CD4-positive, alpha-beta memory T cell (primary cell): ENCODE measurements around the gene LHX2. TPM values are rescaled to one million over a fixed set of nuclear protein-coding genes. Genes with fewer than 3 reads are reported as not detected.
"Not testable (repeated sequence)": the region's sequence is repeated elsewhere in the genome, so short reads cannot be mapped to it uniquely, and the experiment has no call there.

Experiments
- CTCF ChIA-PET: fragments of 350-600 bp; sonication (Branson Sonifier 250); formaldehyde crosslinking; loops from one replicate; lab custom pipeline; 2021; ENCODE audit warnings: inconsistent platforms; ENCODE audit not compliant: partially characterized antibody; lab: Charles Lee
- POLR2A ChIA-PET: fragments of 350-600 bp; sonication (Branson Sonifier 250); formaldehyde crosslinking; loops from one replicate; lab custom pipeline; 2021; ENCODE audit not compliant: partially characterized antibody; lab: Charles Lee
- DNase-seq, 5 donors: peaks; one replicate each; pipeline versions ENCODE4 v3.0.0 to v3.0.0-alpha.2; 2020 to 2022; ENCODE audit warnings: mixed read lengths in 1 of 5
- H3K27ac ChIP-seq: one replicate; pipeline ENCODE4 v1.7.0; 2013; ENCODE audit warnings: low read depth, low read length
- H3K27me3 ChIP-seq: 2 replicates; pipeline ENCODE4 v1.7.0; 2013; ENCODE audit warnings: mild to moderate bottlenecking, low read length, moderate library complexity; ENCODE audit not compliant: insufficient read depth
- H3K36me3 ChIP-seq: 2 replicates; pipeline ENCODE4 v1.7.0; 2013; ENCODE audit warnings: mild to moderate bottlenecking, low read length, moderate library complexity; ENCODE audit not compliant: insufficient read depth
- H3K4me1 ChIP-seq: 2 replicates; pipeline ENCODE4 v1.7.0; 2013; ENCODE audit warnings: mild to moderate bottlenecking, low read length, moderate library complexity; ENCODE audit not compliant: insufficient read depth
- H3K4me3 ChIP-seq, 2 donors: one replicate each; pipeline ENCODE4 v1.7.0; 2013; ENCODE audit warnings: low read length in 2 of 2, mild to moderate bottlenecking in 1 of 2
- H3K9me3 ChIP-seq, 2 donors: one replicate each; pipeline ENCODE4 v1.7.0; 2013; ENCODE audit warnings: low read length in 2 of 2, control low read depth in 1 of 2; ENCODE audit not compliant: control insufficient read depth in 1 of 2
- H3K27ac Mint-ChIP-seq, 7 donors: one replicate each; pipeline ENCODE4 v1.8.0; 2020 to 2021; ENCODE audit warnings: mixed read lengths in 7 of 7, mild to moderate bottlenecking in 6 of 7, inconsistent platforms in 3 of 7, moderate library complexity in 3 of 7
- H3K27me3 Mint-ChIP-seq, 2 donors: one replicate each; pipeline ENCODE4 v1.8.0; 2020 to 2021; ENCODE audit warnings: mixed read lengths in 2 of 2
- H3K36me3 Mint-ChIP-seq, 2 donors: one replicate each; pipeline ENCODE4 v1.8.0; 2020 to 2021; ENCODE audit warnings: mixed read lengths in 2 of 2, inconsistent platforms in 1 of 2, mild to moderate bottlenecking in 1 of 2
- H3K4me1 Mint-ChIP-seq, 4 donors: one replicate each; pipeline ENCODE4 v1.8.0; 2020 to 2021; ENCODE audit warnings: mixed read lengths in 4 of 4, mild to moderate bottlenecking in 1 of 4
- H3K4me3 Mint-ChIP-seq, 8 donors: one replicate each; pipeline ENCODE4 v1.8.0; 2020 to 2021; ENCODE audit warnings: mixed read lengths in 8 of 8, mild to moderate bottlenecking in 7 of 8, moderate library complexity in 6 of 8, inconsistent platforms in 3 of 8
- H3K9me3 Mint-ChIP-seq, 8 donors: one replicate each; pipeline ENCODE4 v1.8.0; 2020 to 2021; ENCODE audit warnings: mixed read lengths in 8 of 8, mild to moderate bottlenecking in 5 of 8, inconsistent platforms in 3 of 8, moderate library complexity in 1 of 8
- intact Hi-C: fragments of 100-400 bp; cut with micrococcal nuclease; formaldehyde crosslinking; loops from one replicate; pipeline ENCODE4 v1.15.1; 2023
- polyA plus RNA-seq, 2 donors: library from polyadenylated mRNA; unstranded; fragments of 300-500 nt; fragmentation: Illumina TruSeq; gene quantifications; one replicate each; pipeline ENCODE4 v1.2.3, GENCODE V29; 2021
- total RNA-seq, 2 experiments: library from RNA; stranded (reverse); gene quantifications; one replicate each; pipeline ENCODE4 v1.2.3, GENCODE V29; 2021

Gene LHX2
- total and polyA plus RNA-seq, 4 experiments from 2014 or later, result not detected

DNA sequence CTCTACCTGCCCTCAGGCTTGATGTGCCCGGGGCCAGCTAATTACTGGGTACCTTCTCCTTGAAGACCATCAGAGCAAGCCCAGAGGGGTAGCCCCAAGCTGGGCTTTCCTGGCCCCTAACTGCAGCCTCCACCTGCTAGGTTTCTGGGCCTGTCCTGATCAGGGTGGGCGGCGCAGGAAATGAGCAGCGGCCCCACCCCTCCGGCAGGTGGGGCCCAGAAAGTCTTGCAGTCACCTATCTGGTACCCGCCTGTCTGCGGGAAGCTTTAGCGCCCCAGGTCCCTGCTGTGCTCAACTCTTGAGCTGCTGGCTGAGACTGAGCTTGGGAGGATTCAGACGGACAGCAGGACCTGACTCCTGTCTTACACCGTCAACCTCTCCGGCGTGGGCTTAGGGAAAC lies 37.1 kb upstream of the LHX2 start:
- Mint-ChIP-seq H3K4me3 (no peak overlapping the region), H3K27ac (no peak overlapping the region), H3K36me3 (no peaks in the 10 kb centered on the region), H3K9me3 (peaks cover 0 to 2% (median 0%) of the 10 kb centered on the region in 8 donors), H3K4me1 (no peaks in the 10 kb centered on the region), H3K27me3 (peaks cover 9 to 16% of the 10 kb centered on the region in 2 donors)
- DNase-seq, result no peak
- Histone ChIP-seq H3K4me3 (no peak overlapping the region), H3K27me3 (no peaks in the 10 kb centered on the region), H3K27ac (no peak overlapping the region), H3K9me3 (no peaks in the 10 kb centered on the region), H3K36me3 (no peaks in the 10 kb centered on the region), H3K4me1 (no peaks in the 10 kb centered on the region)
- intact Hi-C loops, result no loop called here
- ChIA-PET POLR2A (interaction anchor here (0.6 kb wide), 1 partner anchor 335 kb away, joined by 5 read pairs; no protein-coding TSS in a partner anchor), CTCF (interaction anchor here (0.7 kb wide), 1 partner anchor 152 kb away, joined by 3 read pairs; no protein-coding TSS in a partner anchor)

DNA sequence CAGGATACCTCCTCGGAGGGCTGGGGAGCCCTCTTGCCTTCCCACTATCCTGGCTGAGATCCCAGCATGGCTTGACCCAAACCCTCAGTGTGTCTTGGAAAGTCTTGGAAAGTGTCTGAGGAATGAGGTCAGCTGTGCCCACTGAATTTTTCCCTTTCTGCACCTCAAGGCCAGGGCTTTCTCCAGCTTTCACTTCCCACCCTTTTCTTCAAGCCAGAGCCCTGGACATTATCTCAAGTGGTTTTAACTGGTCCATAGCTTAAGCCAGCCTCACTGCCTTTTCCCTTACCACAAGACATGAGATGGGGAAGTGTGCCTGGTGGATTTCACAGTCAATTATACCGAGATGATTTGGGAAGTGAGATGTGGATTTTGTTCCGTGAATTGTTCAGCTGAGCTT lies 35.7 kb upstream of the LHX2 start:
- Mint-ChIP-seq H3K27ac (no peak overlapping the region), H3K4me3 (no peak overlapping the region), H3K4me1 (no peaks in the 10 kb centered on the region), H3K27me3 (peaks cover 13 to 15% of the 10 kb centered on the region in 2 donors), H3K36me3 (no peaks in the 10 kb centered on the region), H3K9me3 (peaks cover 0 to 2% (median 0%) of the 10 kb centered on the region in 8 donors)
- no peaks in the 10 kb centered on the region for H3K36me3 ChIP-seq
- H3K4me3 ChIP-seq, result no peak overlapping the region
- no peaks in the 10 kb centered on the region for H3K27me3 ChIP-seq
- intact Hi-C loops, result no loop called here
- ChIA-PET CTCF (no interaction called here), POLR2A (no interaction called here)
- no peak for DNase-seq
- no peak overlapping the region for H3K27ac ChIP-seq
- H3K4me1 ChIP-seq, result no peaks in the 10 kb centered on the region
- H3K9me3 ChIP-seq, result no peaks in the 10 kb centered on the region

DNA sequence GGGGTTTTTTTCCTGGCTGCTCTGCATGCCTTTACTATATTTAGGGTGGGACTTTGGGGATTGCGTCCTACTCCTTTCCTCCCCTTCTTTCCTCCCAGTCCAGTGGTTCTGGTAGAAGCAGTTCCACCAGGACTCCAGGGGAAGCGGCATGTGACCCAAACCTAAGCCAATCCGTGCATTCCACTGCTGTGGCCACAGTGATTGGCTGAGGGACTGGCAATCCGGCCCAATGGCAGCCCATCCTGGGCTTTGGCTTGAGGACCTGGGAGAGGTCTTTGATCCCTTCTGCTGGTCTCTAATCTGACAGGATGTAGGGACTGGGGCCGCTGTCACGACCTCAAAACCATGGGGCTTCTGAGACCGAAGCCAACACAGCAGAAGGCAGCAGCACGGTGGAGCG lies 35.0 kb upstream of the LHX2 start:
- not testable (repeated sequence) for H3K4me1 Mint-ChIP-seq

DNA sequence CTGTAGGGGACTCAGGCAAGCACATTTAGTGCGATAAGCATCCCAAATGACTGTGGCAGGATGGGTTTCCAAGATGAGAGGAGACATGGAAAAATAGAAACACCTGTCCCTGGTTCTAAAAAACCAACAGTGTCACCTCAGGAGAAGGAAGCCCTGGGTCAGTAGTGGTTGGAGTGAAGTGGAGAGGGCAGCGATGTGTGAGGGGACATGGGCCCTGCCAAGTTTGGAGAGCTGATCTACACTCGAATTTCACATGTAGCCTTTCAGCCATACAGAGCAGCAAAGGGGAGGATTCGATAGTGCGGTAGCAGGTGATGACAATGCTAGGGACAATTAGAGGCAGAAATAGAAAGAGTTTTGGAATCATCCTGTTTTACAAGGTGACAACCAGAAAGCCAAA lies 32.6 kb upstream of the LHX2 start:
- H3K36me3 Mint-ChIP-seq, result no peaks in the 10 kb centered on the region
- H3K4me1 Mint-ChIP-seq, result no peaks in the 10 kb centered on the region
- no peak for DNase-seq
- Histone ChIP-seq H3K9me3 (no peaks in the 10 kb centered on the region), H3K36me3 (no peaks in the 10 kb centered on the region), H3K27ac (no peak overlapping the region), H3K27me3 (no peaks in the 10 kb centered on the region), H3K4me3 (no peak overlapping the region), H3K4me1 (no peaks in the 10 kb centered on the region)
- H3K27me3 Mint-ChIP-seq, result peaks cover 13 to 20% of the 10 kb centered on the region in 2 donors
- H3K4me3 Mint-ChIP-seq, result no peak overlapping the region
- ChIA-PET CTCF (no interaction called here), POLR2A (no interaction called here)
- H3K9me3 Mint-ChIP-seq, result peaks cover 0 to 2% (median 0%) of the 10 kb centered on the region in 8 donors
- H3K27ac Mint-ChIP-seq, result no peak overlapping the region
- intact Hi-C loops, result no loop called here

More for the DNA sequence above, 35.0 kb upstream of the LHX2 start:
- CTCF ChIA-PET, H3K4me1 ChIP-seq, H3K36me3 Mint-ChIP-seq, H3K9me3 Mint-ChIP-seq, H3K4me3 ChIP-seq, H3K27ac Mint-ChIP-seq, POLR2A ChIA-PET, H3K27me3 ChIP-seq, intact Hi-C loops, H3K4me3 Mint-ChIP-seq, DNase-seq, H3K27ac ChIP-seq, H3K36me3 ChIP-seq, H3K9me3 ChIP-seq: not testable (repeated sequence)
- H3K27me3 Mint-ChIP-seq, result peaks cover 13 to 18% of the 10 kb centered on the region in 2 donors

DNA sequence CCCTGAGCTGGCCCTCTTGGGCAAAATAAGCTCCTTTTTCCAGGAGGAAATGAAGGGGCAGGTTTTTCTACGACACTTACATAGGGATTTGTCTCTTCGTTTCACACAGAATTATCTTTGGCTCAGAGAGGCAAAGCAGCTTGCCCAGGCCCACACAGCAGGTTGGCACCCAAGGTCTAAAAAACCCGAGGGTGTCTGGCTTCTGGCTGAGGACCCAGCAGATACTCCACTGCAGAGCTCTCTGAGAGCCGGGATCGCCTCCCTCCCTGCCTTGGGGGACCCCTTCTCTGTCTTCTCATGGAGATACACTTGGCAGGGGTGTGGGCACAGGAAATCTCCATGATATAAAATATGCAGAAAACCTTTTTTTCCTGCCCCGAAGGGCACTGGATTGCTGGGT lies 29.0 kb upstream of the LHX2 start:
- ChIA-PET CTCF (no interaction called here), POLR2A (no interaction called here)
- Histone ChIP-seq H3K27me3 (no peaks in the 10 kb centered on the region), H3K4me1 (no peaks in the 10 kb centered on the region), H3K27ac (no peak overlapping the region), H3K36me3 (no peaks in the 10 kb centered on the region), H3K9me3 (no peaks in the 10 kb centered on the region), H3K4me3 (no peak overlapping the region)
- Mint-ChIP-seq H3K27me3 (peaks cover 17 to 29% of the 10 kb centered on the region in 2 donors), H3K4me1 (no peaks in the 10 kb centered on the region), H3K36me3 (no peaks in the 10 kb centered on the region), H3K9me3 (peaks cover 0 to 2% (median 0%) of the 10 kb centered on the region in 8 donors), H3K4me3 (no peak overlapping the region), H3K27ac (no peak overlapping the region)
- intact Hi-C loops, result no loop called here
- no peak for DNase-seq

DNA sequence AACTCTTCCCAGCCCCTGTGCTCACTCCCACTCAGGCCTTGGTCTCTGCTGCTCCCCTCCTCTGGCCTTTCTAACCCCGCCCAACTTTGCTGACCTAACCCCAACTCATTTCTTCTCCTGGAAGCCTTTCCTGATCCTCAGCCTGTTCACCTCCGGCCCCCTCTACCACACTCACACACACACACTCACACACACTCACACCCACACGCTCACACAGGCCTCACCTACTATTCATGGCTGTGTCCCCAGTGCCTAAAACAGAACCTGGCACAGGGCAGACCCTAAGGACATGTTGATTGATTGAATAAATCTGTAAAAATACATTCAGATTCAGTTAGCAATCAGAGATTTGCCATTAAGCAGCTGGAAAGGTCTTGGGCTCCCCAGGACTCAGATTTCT lies 28.5 kb upstream of the LHX2 start:
- no peak for DNase-seq
- no peak overlapping the region for H3K27ac ChIP-seq
- no peak overlapping the region for H3K4me3 ChIP-seq
- H3K9me3 Mint-ChIP-seq, result peaks cover 0 to 2% (median 0%) of the 10 kb centered on the region in 8 donors
- no peaks in the 10 kb centered on the region for H3K36me3 ChIP-seq
- no peaks in the 10 kb centered on the region for H3K36me3 Mint-ChIP-seq
- no peaks in the 10 kb centered on the region for H3K4me1 ChIP-seq
- no peak overlapping the region for H3K27ac Mint-ChIP-seq
- intact Hi-C loops, result no loop called here
- no peaks in the 10 kb centered on the region for H3K4me1 Mint-ChIP-seq
- POLR2A ChIA-PET, result no interaction called here
- H3K4me3 Mint-ChIP-seq, result no peak overlapping the region
- peaks cover 17 to 31% of the 10 kb centered on the region in 2 donors for H3K27me3 Mint-ChIP-seq
- H3K27me3 ChIP-seq, result no peaks in the 10 kb centered on the region
- no peaks in the 10 kb centered on the region for H3K9me3 ChIP-seq
- CTCF ChIA-PET, result no interaction called here

DNA sequence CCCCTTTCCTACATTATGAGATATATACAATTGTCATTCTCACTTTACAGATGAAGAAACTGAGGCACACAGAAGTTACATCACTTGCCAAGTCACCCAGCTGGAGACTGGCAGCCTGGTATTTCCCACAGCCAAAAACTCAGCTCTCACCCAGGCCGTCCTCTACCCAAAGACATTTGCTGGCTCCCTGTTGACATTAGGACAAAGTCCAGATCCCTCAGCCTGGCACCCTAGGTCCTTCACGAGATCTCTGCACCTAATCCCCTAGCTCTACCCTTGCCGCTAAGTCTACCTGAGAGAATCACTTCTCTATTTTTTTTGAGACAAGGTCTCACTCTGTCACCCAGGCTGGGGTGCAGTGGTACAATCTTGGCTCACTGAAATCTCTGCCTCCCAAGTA lies 26.8 kb upstream of the LHX2 start:
- H3K9me3 ChIP-seq, result no peaks in the 10 kb centered on the region
- no peaks in the 10 kb centered on the region for H3K36me3 ChIP-seq
- intact Hi-C loops, result no loop called here
- peaks cover 17 to 27% of the 10 kb centered on the region in 2 donors for H3K27me3 Mint-ChIP-seq
- no peak overlapping the region for H3K4me3 ChIP-seq
- H3K27me3 ChIP-seq, result no peaks in the 10 kb centered on the region
- H3K4me3 Mint-ChIP-seq, result no peak overlapping the region
- no peaks in the 10 kb centered on the region for H3K4me1 Mint-ChIP-seq
- DNase-seq, result no peak
- H3K27ac Mint-ChIP-seq, result no peak overlapping the region
- H3K36me3 Mint-ChIP-seq, result no peaks in the 10 kb centered on the region
- no peaks in the 10 kb centered on the region for H3K4me1 ChIP-seq
- ChIA-PET POLR2A (no interaction called here), CTCF (no interaction called here)
- no peak overlapping the region for H3K27ac ChIP-seq
- peaks cover 0 to 2% (median 0%) of the 10 kb centered on the region in 8 donors for H3K9me3 Mint-ChIP-seq

DNA sequence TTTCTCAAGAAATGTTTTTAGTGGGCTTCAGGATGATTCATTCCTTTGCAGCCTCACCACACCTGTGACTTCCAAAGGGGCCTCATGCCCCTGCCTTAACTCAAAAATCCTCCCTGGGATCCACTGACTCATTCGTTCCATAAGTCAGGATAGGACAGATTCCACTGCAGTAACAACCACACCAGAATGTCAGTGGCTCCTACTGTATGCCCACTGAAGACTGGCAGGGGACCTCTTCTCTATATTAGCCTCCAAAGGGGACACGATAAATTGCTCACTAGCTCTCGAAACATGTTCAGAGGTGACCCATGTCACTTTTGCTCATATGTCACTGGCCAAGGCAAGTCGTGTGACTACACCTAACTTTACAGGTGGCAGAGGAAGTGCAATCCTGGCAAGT lies 25.7 kb upstream of the LHX2 start:
- no peak for DNase-seq
- H3K27me3 Mint-ChIP-seq, result peaks cover 16 to 33% of the 10 kb centered on the region in 2 donors
- no peaks in the 10 kb centered on the region for H3K4me1 Mint-ChIP-seq

More for the DNA sequence above, 25.7 kb upstream of the LHX2 start:
- Mint-ChIP-seq H3K9me3 (peaks cover 0 to 2% (median 0%) of the 10 kb centered on the region in 8 donors), H3K27ac (no peak overlapping the region), H3K36me3 (no peaks in the 10 kb centered on the region), H3K4me3 (no peak overlapping the region)
- Histone ChIP-seq H3K9me3 (no peaks in the 10 kb centered on the region), H3K4me3 (no peak overlapping the region), H3K4me1 (no peaks in the 10 kb centered on the region), H3K27ac (no peak overlapping the region), H3K27me3 (no peaks in the 10 kb centered on the region), H3K36me3 (no peaks in the 10 kb centered on the region)
- intact Hi-C loops, result no loop called here
- POLR2A ChIA-PET, result no interaction called here
- CTCF ChIA-PET, result no interaction called here
